Mucosa of rectum (tissue), 2 donors: Measurements from ENCODE around the gene MUC2.

ENCODE experiments used
- H3K27ac ChIP-seq, 2 donors: one replicate each; pipeline ENCODE4 v1.7.0; 2013; ENCODE audit warnings: inconsistent platforms in 2 of 2, low read depth in 2 of 2, low read length in 2 of 2
- H3K27me3 ChIP-seq, 2 donors: one replicate each; pipeline ENCODE4 v1.7.0; 2013; ENCODE audit warnings: low read length in 2 of 2; ENCODE audit not compliant: control insufficient read depth in 2 of 2, insufficient read depth in 2 of 2
- H3K36me3 ChIP-seq, 2 donors: one replicate each; pipeline ENCODE4 v1.7.0; 2013; ENCODE audit warnings: low read length in 2 of 2; ENCODE audit not compliant: control insufficient read depth in 2 of 2, insufficient read depth in 2 of 2
- H3K4me1 ChIP-seq, 2 donors: one replicate each; pipeline ENCODE4 v1.7.0; 2013; ENCODE audit warnings: low read length in 2 of 2, mild to moderate bottlenecking in 1 of 2; ENCODE audit not compliant: control insufficient read depth in 2 of 2, insufficient read depth in 2 of 2
- H3K4me3 ChIP-seq, 2 donors: one replicate each; pipeline ENCODE4 v1.7.0; 2013; ENCODE audit warnings: low read length in 2 of 2
- H3K9ac ChIP-seq, 2 donors: one replicate each; pipeline ENCODE4 v1.7.0; 2013; ENCODE audit warnings: low read length in 2 of 2, low read depth in 1 of 2, mild to moderate bottlenecking in 1 of 2
- H3K9me3 ChIP-seq, 2 donors: one replicate each; pipeline ENCODE4 v1.7.0; 2013; ENCODE audit warnings: low read length in 2 of 2; ENCODE audit not compliant: control insufficient read depth in 2 of 2
- donor health status: healthy.
- donor health status: Normal muscosa, but diverticular disease.

The MUC2 gene

GRCh38 chr11:1123970-1124369 lies 49.3 kb downstream of the MUC2 start:
- no peaks in the 10 kb centered on the region for H3K27me3 ChIP-seq
- no peaks in the 10 kb centered on the region for H3K4me1 ChIP-seq
- no peak overlapping the region for H3K9ac ChIP-seq
- no peak overlapping the region for H3K4me3 ChIP-seq
- no peaks in the 10 kb centered on the region for H3K36me3 ChIP-seq
- H3K9me3 ChIP-seq = no peaks in the 10 kb centered on the region
- H3K27ac ChIP-seq = no peak overlapping the region
